ENCODE results near the gene FBXO34.

DNA sequence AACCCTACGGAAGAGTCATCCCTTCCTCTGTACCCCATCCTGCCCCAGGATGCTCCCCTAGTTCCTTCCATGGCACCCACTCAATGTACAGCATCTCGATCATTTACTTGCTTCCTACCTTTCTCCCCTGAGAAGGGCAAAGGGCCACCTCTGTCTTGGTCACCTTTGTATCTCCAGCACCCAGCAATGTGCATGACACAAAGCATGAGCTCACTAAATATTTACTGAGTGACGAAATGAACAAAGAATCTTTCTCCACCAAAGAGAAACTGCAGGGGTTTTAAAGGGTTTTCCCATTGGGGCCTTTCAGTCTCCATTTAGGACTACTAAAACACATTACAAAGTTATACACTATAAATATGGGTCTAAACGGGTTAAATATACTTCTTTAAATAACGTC is 109.8 kb downstream of the FBXO34 start:
- TF ChIP-seq, protein P1, sequence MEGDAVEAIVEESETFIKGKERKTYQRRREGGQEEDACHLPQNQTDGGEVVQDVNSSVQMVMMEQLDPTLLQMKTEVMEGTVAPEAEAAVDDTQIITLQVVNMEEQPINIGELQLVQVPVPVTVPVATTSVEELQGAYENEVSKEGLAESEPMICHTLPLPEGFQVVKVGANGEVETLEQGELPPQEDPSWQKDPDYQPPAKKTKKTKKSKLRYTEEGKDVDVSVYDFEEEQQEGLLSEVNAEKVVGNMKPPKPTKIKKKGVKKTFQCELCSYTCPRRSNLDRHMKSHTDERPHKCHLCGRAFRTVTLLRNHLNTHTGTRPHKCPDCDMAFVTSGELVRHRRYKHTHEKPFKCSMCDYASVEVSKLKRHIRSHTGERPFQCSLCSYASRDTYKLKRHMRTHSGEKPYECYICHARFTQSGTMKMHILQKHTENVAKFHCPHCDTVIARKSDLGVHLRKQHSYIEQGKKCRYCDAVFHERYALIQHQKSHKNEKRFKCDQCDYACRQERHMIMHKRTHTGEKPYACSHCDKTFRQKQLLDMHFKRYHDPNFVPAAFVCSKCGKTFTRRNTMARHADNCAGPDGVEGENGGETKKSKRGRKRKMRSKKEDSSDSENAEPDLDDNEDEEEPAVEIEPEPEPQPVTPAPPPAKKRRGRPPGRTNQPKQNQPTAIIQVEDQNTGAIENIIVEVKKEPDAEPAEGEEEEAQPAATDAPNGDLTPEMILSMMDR (conservative IDR thresholded peaks at IDR 0.05 in 1 of 2, IDR thresholded peaks at IDR 0.05 in 1 of 2; ENCODE audit: extremely low read depth in 1 of 2, insufficient read depth in 1 of 2, low read depth in 1 of 2, low read length in 2 of 2), result no peak
- TF ChIP-seq EZH2 (IDR thresholded peaks at IDR 0.05; ENCODE audit: borderline replicate concordance, low read length), result no peak

Measured in mammary epithelial cell (primary cell).